ENCODE measurements around the gene CD83. TPM values are rescaled to one million over a fixed set of nuclear protein-coding genes. Genes with fewer than 3 reads are reported as not detected.
"Not testable (repeated sequence)": the region's sequence is repeated elsewhere in the genome, so short reads cannot be mapped to it uniquely, and the experiment has no call there.

CD83 gene
- total RNA-seq, 4 donors from 2014 or later: 0.82 to 4.8 (median 2.1) TPM

GRCh38 chr6:14072084-14072483 is 45.5 kb upstream of the CD83 start:
- WGBS, 2 donors (ENCODE audit: low coverage in 1 of 2): 63% methylated on average over 5 of the region's 5 CpGs; no CpG with 5 or more reads in 1 of the 2 donors

DNA sequence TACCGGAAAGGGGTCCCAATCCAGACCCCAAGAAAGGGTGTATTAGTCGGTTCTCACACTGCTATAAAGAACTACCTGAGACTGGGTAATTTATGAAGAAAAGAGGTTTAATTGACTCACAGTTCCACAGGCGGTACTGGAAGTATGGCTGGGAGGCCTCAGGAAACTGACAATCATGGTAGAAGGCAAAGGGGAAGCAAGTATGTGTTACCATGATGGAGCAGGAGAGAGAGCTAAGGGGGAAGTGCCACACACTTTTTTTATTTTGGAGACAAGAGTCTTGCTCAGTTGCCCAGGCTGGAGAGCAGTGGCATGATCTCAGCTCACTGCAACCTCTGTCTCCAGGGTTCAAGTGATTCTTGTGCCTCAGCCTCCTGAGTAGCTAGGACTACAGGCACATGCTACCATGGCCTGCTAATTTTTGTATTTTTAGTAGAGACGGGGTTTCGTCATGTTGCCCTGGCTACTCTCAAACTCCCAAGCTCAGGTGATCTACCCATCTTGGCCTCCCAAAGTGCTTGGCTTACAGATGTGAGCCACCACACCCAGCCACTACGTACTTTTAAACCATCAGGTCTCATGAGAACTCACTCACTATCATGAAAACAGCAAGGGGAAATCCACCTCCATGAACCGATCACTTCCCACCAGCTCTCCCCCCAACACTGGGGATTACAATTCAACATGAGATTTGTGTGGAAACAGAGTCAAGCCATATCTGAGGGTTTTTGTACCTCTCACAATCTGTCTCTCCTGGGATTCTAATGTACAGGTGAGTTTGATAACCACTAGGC is 43.8 kb upstream of the CD83 start:
- H3K9me3 ChIP-seq; H3K27ac ChIP-seq; H3K4me3 ChIP-seq; intact Hi-C loops (cut with DNase I; ENCODE audit: low total_unique reads); H3K36me3 ChIP-seq; DNase-seq; H3K27me3 ChIP-seq: not testable (repeated sequence)
- in situ Hi-C loops (cut with MboI; ENCODE audit: low pct_ligation_motif_present in 1 of 4, low pct_unique_long_range_greater_than_20kb in 1 of 4, low sequenced_read_pairs in 3 of 4): loop anchor here in 2 of 4 donors (25.0 kb wide), 2 partner anchors 711 to 736 kb away; partner anchors contain the start of gene TBC1D7 (in 1 of the 2)
- WGBS, 2 donors (ENCODE audit: low coverage in 1 of 2): 87 to 95% methylated on average over 6 to 7 of the region's 7 CpGs
- H3K4me1 ChIP-seq: peaks cover 0 to 15% (median 3%) of the 10 kb centered on the region in 4 donors

More at GRCh38 chr6:14072084-14072483, 45.5 kb upstream of the CD83 start:
- Histone ChIP-seq H3K36me3 (no peaks in the 10 kb centered on the region), H3K4me1 (peaks cover 0 to 15% (median 3%) of the 10 kb centered on the region in 4 donors), H3K27ac (no peak overlapping the region), H3K4me3 (no peak overlapping the region), H3K27me3 (no peaks in the 10 kb centered on the region), H3K9me3 (no peaks in the 10 kb centered on the region)
- intact Hi-C loops (cut with DNase I; ENCODE audit: low total_unique reads) (no loop called here), in situ Hi-C loops (cut with MboI; ENCODE audit: low pct_ligation_motif_present in 1 of 4, low pct_unique_long_range_greater_than_20kb in 1 of 4, low sequenced_read_pairs in 3 of 4) (loop anchor here in 2 of 4 donors (25.0 kb wide), 2 partner anchors 710 to 735 kb away; partner anchors contain the start of gene TBC1D7 (in 1 of the 2))
- TF ChIP-seq POLR2A (IDR thresholded peaks at IDR 0.05) (no peak), POLR2AphosphoS5 (IDR thresholded peaks at IDR 0.05) (no peak), EP300 (IDR thresholded peaks at IDR 0.05; ENCODE audit: low read depth) (no peak)
- TF ChIP-seq, protein P1, sequence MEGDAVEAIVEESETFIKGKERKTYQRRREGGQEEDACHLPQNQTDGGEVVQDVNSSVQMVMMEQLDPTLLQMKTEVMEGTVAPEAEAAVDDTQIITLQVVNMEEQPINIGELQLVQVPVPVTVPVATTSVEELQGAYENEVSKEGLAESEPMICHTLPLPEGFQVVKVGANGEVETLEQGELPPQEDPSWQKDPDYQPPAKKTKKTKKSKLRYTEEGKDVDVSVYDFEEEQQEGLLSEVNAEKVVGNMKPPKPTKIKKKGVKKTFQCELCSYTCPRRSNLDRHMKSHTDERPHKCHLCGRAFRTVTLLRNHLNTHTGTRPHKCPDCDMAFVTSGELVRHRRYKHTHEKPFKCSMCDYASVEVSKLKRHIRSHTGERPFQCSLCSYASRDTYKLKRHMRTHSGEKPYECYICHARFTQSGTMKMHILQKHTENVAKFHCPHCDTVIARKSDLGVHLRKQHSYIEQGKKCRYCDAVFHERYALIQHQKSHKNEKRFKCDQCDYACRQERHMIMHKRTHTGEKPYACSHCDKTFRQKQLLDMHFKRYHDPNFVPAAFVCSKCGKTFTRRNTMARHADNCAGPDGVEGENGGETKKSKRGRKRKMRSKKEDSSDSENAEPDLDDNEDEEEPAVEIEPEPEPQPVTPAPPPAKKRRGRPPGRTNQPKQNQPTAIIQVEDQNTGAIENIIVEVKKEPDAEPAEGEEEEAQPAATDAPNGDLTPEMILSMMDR (IDR thresholded peaks at IDR 0.05): no peak
- no peak for DNase-seq

DNA sequence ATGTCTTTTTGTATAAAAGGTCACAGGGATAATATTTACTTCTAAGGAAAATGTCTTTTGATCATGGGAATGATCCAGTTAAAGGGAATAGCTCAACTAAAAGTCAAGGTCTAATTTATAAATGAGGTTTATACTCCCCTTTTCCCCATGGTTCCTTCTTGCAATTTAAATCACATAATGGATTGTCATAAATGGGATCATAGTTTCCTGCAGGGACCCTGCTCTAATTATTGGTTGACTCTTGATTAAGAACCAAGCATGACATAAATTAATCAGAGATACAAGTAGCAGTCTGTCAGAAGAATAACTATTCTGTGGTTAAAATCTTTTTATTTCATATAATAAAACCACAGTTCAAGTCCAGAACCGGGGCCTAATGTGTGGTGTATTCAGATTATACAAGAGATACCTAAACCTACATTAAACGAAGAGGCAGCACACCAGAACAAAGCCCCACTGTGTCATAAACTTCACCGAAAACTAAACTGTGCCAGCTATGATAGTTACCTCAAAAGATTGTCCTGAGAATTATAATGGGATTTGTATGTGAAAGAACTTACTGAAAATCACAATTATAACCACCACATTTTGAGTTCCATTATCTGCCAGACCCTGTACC is 43.0 kb upstream of the CD83 start:
- WGBS, 2 donors (ENCODE audit: low coverage in 1 of 2): 29 to 45% methylated on average over 3 of the region's 3 CpGs
- Histone ChIP-seq H3K27me3 (no peaks in the 10 kb centered on the region), H3K36me3 (no peaks in the 10 kb centered on the region), H3K4me3 (peak overlapping the region in 3 of 4 donors; percentile 10 to 41 (median 26)), H3K27ac (peak overlapping the region in 3 of 4 donors; percentile 45 to 50 (median 50)), H3K9me3 (no peaks in the 10 kb centered on the region), H3K4me1 (peaks cover 0 to 15% (median 3%) of the 10 kb centered on the region in 4 donors)
- intact Hi-C loops (cut with DNase I; ENCODE audit: low total_unique reads): no loop called here
- TF ChIP-seq POLR2A (IDR thresholded peaks at IDR 0.05) (no peak), EP300 (IDR thresholded peaks at IDR 0.05; ENCODE audit: low read depth) (no peak), POLR2AphosphoS5 (IDR thresholded peaks at IDR 0.05) (no peak)
- TF ChIP-seq, protein P1 (IDR thresholded peaks at IDR 0.05): no peak
- in situ Hi-C loops (cut with MboI; ENCODE audit: low pct_ligation_motif_present in 1 of 4, low pct_unique_long_range_greater_than_20kb in 1 of 4, low sequenced_read_pairs in 3 of 4): loop anchor here in 2 of 4 donors (25.0 kb wide), 2 partner anchors 712 to 737 kb away; partner anchors contain the start of gene TBC1D7 (in 1 of the 2)
- DNase-seq: no peak

DNA sequence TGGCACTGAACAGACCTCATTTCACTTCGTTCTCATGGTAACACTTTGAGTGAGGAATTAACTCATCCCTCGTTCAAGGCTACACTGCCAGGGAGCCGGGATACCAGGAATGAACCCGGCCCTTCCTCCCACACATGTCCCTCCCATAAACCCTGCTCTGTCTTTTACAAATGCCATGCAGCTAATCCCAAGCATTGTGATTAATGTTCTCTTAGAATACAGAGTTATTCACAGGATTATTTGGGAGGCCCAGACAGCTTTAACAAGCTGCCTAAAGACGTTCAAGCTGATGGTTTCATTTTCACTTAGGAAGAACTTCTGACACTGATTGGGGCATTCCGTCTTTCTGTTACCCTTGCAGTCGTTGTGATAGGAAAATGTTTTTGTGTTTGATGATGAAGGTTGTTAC is 42.5 kb upstream of the CD83 start:
- no peak for TF ChIP-seq POLR2A (IDR thresholded peaks at IDR 0.05)
- 3 to 19% methylated on average over 7 of the region's 7 CpGs for WGBS, 2 donors (ENCODE audit: low coverage in 1 of 2)
- Histone ChIP-seq H3K36me3 (no peaks in the 10 kb centered on the region), H3K4me1 (peaks cover 0 to 15% (median 3%) of the 10 kb centered on the region in 4 donors), H3K4me3 (peak overlapping the region; percentile 9 to 41 (median 18)), H3K27me3 (no peaks in the 10 kb centered on the region), H3K27ac (peak overlapping the region in 3 of 4 donors; percentile 45 to 50 (median 50)), H3K9me3 (no peaks in the 10 kb centered on the region)
- DNase-seq: no peak
- intact Hi-C loops (cut with DNase I; ENCODE audit: low total_unique reads) (no loop called here), in situ Hi-C loops (cut with MboI; ENCODE audit: low pct_ligation_motif_present in 1 of 4, low pct_unique_long_range_greater_than_20kb in 1 of 4, low sequenced_read_pairs in 3 of 4) (no loop called here)
